Subcutaneous adipose tissue (tissue), 4 donors: ENCODE measurements around the gene ZBTB16. TPM values are rescaled to one million over a fixed set of nuclear protein-coding genes. Genes with fewer than 3 reads are reported as not detected.

ENCODE experiments used
- CTCF ChIP-seq: fragments of 450-650 bp; IDR thresholded peaks from one replicate; pipeline ENCODE4 v1.5.1; 2016; ENCODE audit warnings: low read depth, mild to moderate bottlenecking, control low read depth, antibody characterized with exemption, moderate library complexity
- total RNA-seq, 4 donors: library from RNA; depleted of rRNA; stranded (reverse); fragments of >200 nt; gene quantifications; one replicate each; pipeline ENCODE4 v1.1.0, GENCODE V29; 2016

The ZBTB16 gene
- total RNA-seq, 4 donors from 2014 or later = 167 to 446 (median 261) TPM

GRCh38 chr11:114085965-114086793 is 26.7 kb downstream of the ZBTB16 start:
- no peak for TF ChIP-seq CTCF

DNA sequence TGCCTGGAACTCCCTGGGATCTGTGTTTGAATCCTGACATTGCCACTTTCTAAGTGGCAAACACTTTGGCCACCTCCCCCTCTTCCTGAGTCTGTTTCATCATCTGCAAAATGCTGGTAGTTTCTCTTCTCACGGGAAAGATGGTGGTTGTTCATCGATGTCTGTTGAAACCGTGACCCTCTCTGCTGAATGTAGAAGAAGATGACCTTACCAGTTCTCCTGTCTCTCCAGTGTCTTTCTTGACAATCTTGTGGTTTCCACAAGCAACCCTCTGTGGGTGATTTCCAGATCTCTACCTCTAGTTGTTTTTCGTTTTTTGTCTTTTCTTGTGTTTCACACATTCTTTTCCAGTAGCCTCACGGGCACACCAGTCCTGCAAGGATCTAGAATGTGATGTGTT is 27.5 kb downstream of the ZBTB16 start:
- no peak for TF ChIP-seq CTCF

GRCh38 chr11:114088216-114088615 is 28.7 kb downstream of the ZBTB16 start:
- no peak for TF ChIP-seq CTCF

DNA sequence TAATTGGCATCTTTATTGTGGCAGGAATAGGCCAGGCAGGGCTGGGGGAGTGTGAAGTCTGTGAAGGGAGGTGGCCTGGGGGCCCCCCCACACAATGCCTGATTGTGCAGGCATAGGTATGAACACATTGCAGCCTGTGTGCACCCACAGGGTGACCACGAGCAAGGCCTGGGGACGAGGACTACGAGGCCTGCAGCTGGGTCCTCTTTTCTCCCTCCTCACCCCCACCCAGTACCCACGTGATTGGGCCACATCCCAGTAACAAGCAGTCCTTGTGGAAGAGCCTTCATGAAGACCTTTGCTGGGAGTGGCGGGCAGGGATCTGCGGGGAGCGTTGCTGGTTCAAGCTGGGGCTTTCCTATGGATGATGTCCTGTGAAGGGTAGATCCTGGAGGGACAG is 29.3 kb downstream of the ZBTB16 start:
- TF ChIP-seq CTCF = no peak

DNA sequence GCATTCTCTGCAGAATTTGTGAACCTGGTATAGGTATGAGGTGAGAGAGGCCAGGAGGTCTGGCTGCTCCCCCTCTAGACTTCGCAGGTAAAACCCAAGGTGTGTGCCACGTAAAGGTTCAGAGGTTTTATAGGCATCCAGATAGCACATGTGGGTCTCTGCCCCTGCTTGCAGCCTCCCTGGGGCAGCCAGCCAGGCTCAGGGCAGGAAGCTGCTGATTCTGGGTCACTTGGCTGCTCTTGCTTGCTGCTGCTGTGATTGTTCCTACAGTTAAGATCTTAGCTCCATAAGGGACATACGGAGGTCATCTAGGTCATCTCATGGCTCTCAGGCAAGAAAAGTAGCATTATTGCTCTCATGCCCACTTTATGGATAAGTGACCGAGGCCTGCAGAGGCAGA is 30.2 kb downstream of the ZBTB16 start:
- no peak for TF ChIP-seq CTCF

DNA sequence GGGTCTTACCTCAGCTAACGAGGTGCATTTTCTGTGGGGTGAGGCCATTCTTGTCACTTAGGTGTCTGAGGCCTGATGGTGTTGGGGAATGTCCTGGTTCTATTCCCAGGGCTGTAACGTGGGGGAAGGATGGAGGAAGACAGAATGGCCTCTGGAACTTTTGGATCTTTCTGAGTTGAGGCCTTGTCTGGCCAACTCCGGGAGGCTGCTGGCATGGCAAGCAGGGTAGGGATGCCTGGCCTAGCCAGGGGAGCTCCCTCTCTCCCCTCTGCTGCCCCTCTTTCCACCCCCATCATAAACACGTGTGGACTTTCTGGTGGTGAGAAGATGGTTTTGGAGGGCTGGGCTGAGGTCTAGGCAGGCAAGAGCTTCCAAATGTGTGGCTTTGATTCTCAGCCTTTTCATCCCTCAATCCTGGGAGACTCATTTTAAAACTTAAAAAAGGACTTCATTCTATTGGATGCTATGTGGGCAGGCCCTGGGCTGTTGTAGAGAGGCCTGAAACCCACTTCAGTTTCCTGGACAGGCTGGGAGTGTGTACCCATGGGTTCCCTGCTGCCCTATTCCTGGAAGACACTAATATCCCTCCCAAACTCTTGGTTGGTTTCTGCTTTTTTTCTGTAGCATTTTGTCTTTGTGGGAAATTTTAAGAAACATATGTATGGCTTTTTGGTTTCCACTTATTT is 30.9 kb downstream of the ZBTB16 start:
- TF ChIP-seq CTCF = no peak

GRCh38 chr11:114090976-114091375 is 31.5 kb downstream of the ZBTB16 start:
- no peak for TF ChIP-seq CTCF
